ENCODE results near the gene IFNK. TPM values are rescaled to one million over a fixed set of nuclear protein-coding genes. Genes with fewer than 3 reads are reported as not detected.

The IFNK gene
- total and polyA plus RNA-seq, 7 donors: not detected

- TF ChIP-seq EP300 (IDR thresholded peaks at IDR 0.05) (no peak), CTCF (IDR thresholded peaks at IDR 0.05) (no peak), POLR2AphosphoS5 (IDR thresholded peaks at IDR 0.05) (no peak), POLR2A (IDR thresholded peaks at IDR 0.05) (no peak)
Observed at GRCh38 chr9:27569406-27569805, 45.3 kb downstream of the IFNK start.

GRCh38 chr9:27571011-27571410 lies 46.9 kb downstream of the IFNK start:
- TF ChIP-seq CTCF (IDR thresholded peaks at IDR 0.05) (no peak), POLR2AphosphoS5 (IDR thresholded peaks at IDR 0.05) (no peak), EP300 (IDR thresholded peaks at IDR 0.05) (no peak), POLR2A (IDR thresholded peaks at IDR 0.05) (no peak)
- DNase-seq: no peak
- H3K27me3 ChIP-seq: no peaks in the 10 kb centered on the region
- H3K4me3 ChIP-seq: no peak overlapping the region
- H3K4me1 ChIP-seq: peaks cover 3 to 32% (median 19%) of the 10 kb centered on the region in 4 donors
- intact Hi-C loops (cut with DNase I): loop anchor here (5.0 to 10.0 kb wide), 3 partner anchors 616 to 1896 kb away; partner anchors contain the start of genes CAAP1, IFT74 and TUSC1
- H3K27ac ChIP-seq: peak overlapping the region; percentile 96 to 100 (median 98)
- 89 to 93% methylated on average over 4 of the region's 4 CpGs for WGBS, 2 donors
- peaks cover 0 to 8% (median 0%) of the 10 kb centered on the region in 4 donors for H3K36me3 ChIP-seq
- H3K9me3 ChIP-seq: no peaks in the 10 kb centered on the region

More at GRCh38 chr9:27569406-27569805, 45.3 kb downstream of the IFNK start:
- intact Hi-C loops (cut with DNase I): no loop called here
- H3K36me3 ChIP-seq: peaks cover 0 to 21% (median 0%) of the 10 kb centered on the region in 4 donors
- WGBS, 2 donors: 19 to 54% methylated on average over 2 of the region's 2 CpGs
- peak overlapping the region in 1 of 4 donors; percentile 16 for H3K27ac ChIP-seq
- H3K27me3 ChIP-seq: no peaks in the 10 kb centered on the region
- H3K9me3 ChIP-seq: no peaks in the 10 kb centered on the region
- DNase-seq: no peak
- H3K4me1 ChIP-seq: peaks cover 3 to 31% (median 20%) of the 10 kb centered on the region in 4 donors
- no peak overlapping the region for H3K4me3 ChIP-seq

- H3K36me3 ChIP-seq: no peaks in the 10 kb centered on the region
- 37 to 67% methylated on average over 3 of the region's 3 CpGs for WGBS, 2 donors
- H3K27ac ChIP-seq: peak overlapping the region; percentile 96 to 100 (median 98)
- H3K4me3 ChIP-seq: peak overlapping the region in 3 of 4 donors; percentile 75 to 93 (median 81)
- DNase-seq: no peak
- intact Hi-C loops (cut with DNase I): loop anchor here (1.0 to 10.0 kb wide), 6 partner anchors 30 to 1897 kb away; partner anchors contain the start of genes CAAP1, IFT74, MOB3B and TUSC1
- peaks cover 3 to 32% (median 19%) of the 10 kb centered on the region in 4 donors for H3K4me1 ChIP-seq
- H3K27me3 ChIP-seq: no peaks in the 10 kb centered on the region
- no peaks in the 10 kb centered on the region for H3K9me3 ChIP-seq
- TF ChIP-seq POLR2A (IDR thresholded peaks at IDR 0.05): no peak
- no peak for TF ChIP-seq CTCF (IDR thresholded peaks at IDR 0.05)
- no peak for TF ChIP-seq EP300 (IDR thresholded peaks at IDR 0.05)
- TF ChIP-seq POLR2AphosphoS5 (IDR thresholded peaks at IDR 0.05): no peak
Observed at GRCh38 chr9:27572061-27572460, 48.0 kb downstream of the IFNK start.

- no peaks in the 10 kb centered on the region for H3K36me3 ChIP-seq
- WGBS, 2 donors: 2% methylated on average over 6 of the region's 6 CpGs
- DNase-seq: peak; percentile 81
- H3K27me3 ChIP-seq: no peaks in the 10 kb centered on the region
- intact Hi-C loops (cut with DNase I): loop anchor here (1.0 to 10.0 kb wide), 6 partner anchors 30 to 1898 kb away; partner anchors contain the start of genes CAAP1, IFT74, MOB3B and TUSC1
- no peak for TF ChIP-seq CTCF (IDR thresholded peaks at IDR 0.05)
- peak in 1 of 2 donors; percentile 38 for TF ChIP-seq POLR2A (IDR thresholded peaks at IDR 0.05)
- no peak for TF ChIP-seq EP300 (IDR thresholded peaks at IDR 0.05)
- peak; percentile 37 to 80 (median 54) for TF ChIP-seq POLR2AphosphoS5 (IDR thresholded peaks at IDR 0.05)
- peak overlapping the region; percentile 96 to 100 (median 98) for H3K27ac ChIP-seq
- peak overlapping the region; percentile 75 to 93 (median 80) for H3K4me3 ChIP-seq
- no peaks in the 10 kb centered on the region for H3K9me3 ChIP-seq
- peaks cover 3 to 32% (median 18%) of the 10 kb centered on the region in 4 donors for H3K4me1 ChIP-seq
Observed at GRCh38 chr9:27572566-27572917, 48.5 kb downstream of the IFNK start.
